ENCODE measurements around the gene STYXL1.

DNA sequence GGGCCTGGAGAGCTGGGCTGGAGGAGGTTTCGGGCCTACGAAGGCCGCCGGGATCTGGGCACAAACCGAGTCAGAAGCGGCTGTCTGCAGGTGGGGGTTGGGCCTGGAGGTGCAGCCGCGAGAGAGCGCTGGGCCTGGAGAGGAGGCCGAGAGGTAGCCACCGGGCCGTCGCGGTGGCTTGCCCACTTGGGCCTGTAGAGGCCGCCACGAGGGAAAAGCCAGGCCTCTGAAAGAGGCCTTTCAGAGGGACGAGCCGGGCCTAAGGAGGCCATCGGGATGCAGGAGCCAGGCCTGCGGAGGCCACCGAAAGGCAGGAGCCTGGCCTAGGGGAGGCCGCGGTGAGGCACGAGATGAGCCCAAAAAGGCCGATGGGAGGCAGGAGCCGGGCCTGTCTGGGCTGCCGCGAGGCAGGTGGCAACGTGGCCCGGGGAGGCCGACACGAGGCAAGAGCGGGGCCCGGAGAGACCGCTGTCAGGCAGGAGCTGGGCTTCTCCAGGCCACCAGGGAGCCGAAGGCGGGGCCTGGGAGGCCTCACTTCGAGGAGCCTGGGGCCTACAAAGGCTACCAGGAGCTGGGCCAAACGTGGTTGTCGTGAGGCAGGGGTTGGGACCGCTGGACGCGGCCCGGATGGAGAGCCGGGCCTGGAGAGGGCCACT, 25.7 kb upstream of the STYXL1 start:
- no peak for TF ChIP-seq CREB1 (IDR thresholded peaks at IDR 0.05; ENCODE audit: low read depth)
- no peak for TF ChIP-seq EP300 (IDR thresholded peaks at IDR 0.05; ENCODE audit: borderline replicate concordance)
- TF ChIP-seq, protein P1, sequence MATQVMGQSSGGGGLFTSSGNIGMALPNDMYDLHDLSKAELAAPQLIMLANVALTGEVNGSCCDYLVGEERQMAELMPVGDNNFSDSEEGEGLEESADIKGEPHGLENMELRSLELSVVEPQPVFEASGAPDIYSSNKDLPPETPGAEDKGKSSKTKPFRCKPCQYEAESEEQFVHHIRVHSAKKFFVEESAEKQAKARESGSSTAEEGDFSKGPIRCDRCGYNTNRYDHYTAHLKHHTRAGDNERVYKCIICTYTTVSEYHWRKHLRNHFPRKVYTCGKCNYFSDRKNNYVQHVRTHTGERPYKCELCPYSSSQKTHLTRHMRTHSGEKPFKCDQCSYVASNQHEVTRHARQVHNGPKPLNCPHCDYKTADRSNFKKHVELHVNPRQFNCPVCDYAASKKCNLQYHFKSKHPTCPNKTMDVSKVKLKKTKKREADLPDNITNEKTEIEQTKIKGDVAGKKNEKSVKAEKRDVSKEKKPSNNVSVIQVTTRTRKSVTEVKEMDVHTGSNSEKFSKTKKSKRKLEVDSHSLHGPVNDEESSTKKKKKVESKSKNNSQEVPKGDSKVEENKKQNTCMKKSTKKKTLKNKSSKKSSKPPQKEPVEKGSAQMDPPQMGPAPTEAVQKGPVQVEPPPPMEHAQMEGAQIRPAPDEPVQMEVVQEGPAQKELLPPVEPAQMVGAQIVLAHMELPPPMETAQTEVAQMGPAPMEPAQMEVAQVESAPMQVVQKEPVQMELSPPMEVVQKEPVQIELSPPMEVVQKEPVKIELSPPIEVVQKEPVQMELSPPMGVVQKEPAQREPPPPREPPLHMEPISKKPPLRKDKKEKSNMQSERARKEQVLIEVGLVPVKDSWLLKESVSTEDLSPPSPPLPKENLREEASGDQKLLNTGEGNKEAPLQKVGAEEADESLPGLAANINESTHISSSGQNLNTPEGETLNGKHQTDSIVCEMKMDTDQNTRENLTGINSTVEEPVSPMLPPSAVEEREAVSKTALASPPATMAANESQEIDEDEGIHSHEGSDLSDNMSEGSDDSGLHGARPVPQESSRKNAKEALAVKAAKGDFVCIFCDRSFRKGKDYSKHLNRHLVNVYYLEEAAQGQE (IDR thresholded peaks at IDR 0.05; ENCODE audit: low read depth) = no peak
